ENCODE measurements around the gene TSPAN4.

TSPAN4 gene

GRCh38 chr11:873706-874105 is 31.1 kb downstream of the TSPAN4 start:
- no peak for DNase-seq
- in situ Hi-C loops (cut with MboI; ENCODE audit: low pct_unique_long_range_greater_than_20kb, low sequenced_read_pairs) = no loop called here

GRCh38 chr11:875203-875602 is 32.6 kb downstream of the TSPAN4 start:
- DNase-seq = no peak
- in situ Hi-C loops (cut with MboI; ENCODE audit: low pct_unique_long_range_greater_than_20kb, low sequenced_read_pairs) = no loop called here

- no peak for DNase-seq
Measured at GRCh38 chr11:875769-876301, 33.2 kb downstream of the TSPAN4 start.

GRCh38 chr11:876545-876944 is 33.9 kb downstream of the TSPAN4 start:
- no peak for DNase-seq
- in situ Hi-C loops (cut with MboI; ENCODE audit: low pct_unique_long_range_greater_than_20kb, low sequenced_read_pairs) = no loop called here

More at GRCh38 chr11:875769-876301, 33.2 kb downstream of the TSPAN4 start:
- in situ Hi-C loops (cut with MboI; ENCODE audit: low pct_unique_long_range_greater_than_20kb, low sequenced_read_pairs) = no loop called here

GRCh38 chr11:877565-877964 is 34.9 kb downstream of the TSPAN4 start:
- in situ Hi-C loops (cut with MboI; ENCODE audit: low pct_unique_long_range_greater_than_20kb, low sequenced_read_pairs) = no loop called here
- DNase-seq = no peak

GRCh38 chr11:880447-880846 is 37.8 kb downstream of the TSPAN4 start:
- in situ Hi-C loops (cut with MboI; ENCODE audit: low pct_unique_long_range_greater_than_20kb, low sequenced_read_pairs) = no loop called here

GRCh38 chr11:882596-882995 is 39.9 kb downstream of the TSPAN4 start:
- DNase-seq = no peak
- in situ Hi-C loops (cut with MboI; ENCODE audit: low pct_unique_long_range_greater_than_20kb, low sequenced_read_pairs) = no loop called here

More at GRCh38 chr11:880447-880846, 37.8 kb downstream of the TSPAN4 start:
- DNase-seq = no peak

GRCh38 chr11:883527-883926 is 40.9 kb downstream of the TSPAN4 start:
- no peak for DNase-seq
- in situ Hi-C loops (cut with MboI; ENCODE audit: low pct_unique_long_range_greater_than_20kb, low sequenced_read_pairs) = no loop called here

GRCh38 chr11:884578-885070 is 42.0 kb downstream of the TSPAN4 start:
- in situ Hi-C loops (cut with MboI; ENCODE audit: low pct_unique_long_range_greater_than_20kb, low sequenced_read_pairs) = no loop called here
- no peak for DNase-seq

- no peak for DNase-seq
- in situ Hi-C loops (cut with MboI; ENCODE audit: low pct_unique_long_range_greater_than_20kb, low sequenced_read_pairs) = no loop called here
Measured at GRCh38 chr11:886568-886967, 43.9 kb downstream of the TSPAN4 start.

GRCh38 chr11:887589-887988 is 44.9 kb downstream of the TSPAN4 start:
- in situ Hi-C loops (cut with MboI; ENCODE audit: low pct_unique_long_range_greater_than_20kb, low sequenced_read_pairs) = no loop called here
- DNase-seq = no peak

GRCh38 chr11:888310-889212 is 45.9 kb downstream of the TSPAN4 start:
- DNase-seq = no peak
- in situ Hi-C loops (cut with MboI; ENCODE audit: low pct_unique_long_range_greater_than_20kb, low sequenced_read_pairs) = no loop called here

GRCh38 chr11:889257-889656 is 46.6 kb downstream of the TSPAN4 start:
- no peak for DNase-seq
- in situ Hi-C loops (cut with MboI; ENCODE audit: low pct_unique_long_range_greater_than_20kb, low sequenced_read_pairs) = no loop called here

GRCh38 chr11:889687-890475 is 47.2 kb downstream of the TSPAN4 start:
- in situ Hi-C loops (cut with MboI; ENCODE audit: low pct_unique_long_range_greater_than_20kb, low sequenced_read_pairs) = no loop called here
- no peak for DNase-seq

GRCh38 chr11:890794-891540 is 48.3 kb downstream of the TSPAN4 start:
- in situ Hi-C loops (cut with MboI; ENCODE audit: low pct_unique_long_range_greater_than_20kb, low sequenced_read_pairs) = no loop called here
- DNase-seq = no peak

- in situ Hi-C loops (cut with MboI; ENCODE audit: low pct_unique_long_range_greater_than_20kb, low sequenced_read_pairs) = no loop called here
Measured at GRCh38 chr11:893008-893654, 50.5 kb downstream of the TSPAN4 start.

GRCh38 chr11:894575-895201 is 52.0 kb downstream of the TSPAN4 start:
- in situ Hi-C loops (cut with MboI; ENCODE audit: low pct_unique_long_range_greater_than_20kb, low sequenced_read_pairs) = no loop called here
- no peak for DNase-seq

More at GRCh38 chr11:893008-893654, 50.5 kb downstream of the TSPAN4 start:
- no peak for DNase-seq
